ENCODE measurements around the gene SLC25A23. TPM values are rescaled to one million over a fixed set of nuclear protein-coding genes. Genes with fewer than 3 reads are reported as not detected.

Gene SLC25A23
- total RNA-seq, 1 donor from 2014 or later = 116 TPM

GRCh38 chr19:6500837-6501739 is 41.5 kb upstream of the SLC25A23 start:
- no peak for TF ChIP-seq CTCF (IDR thresholded peaks at IDR 0.05; ENCODE audit: borderline replicate concordance)
- H3K9me3 ChIP-seq (replicated peaks) = no peaks in the 10 kb centered on the region
- peak overlapping the region; percentile 68 for H3K4me3 ChIP-seq
- H3K36me3 ChIP-seq = no peaks in the 10 kb centered on the region
- intact Hi-C loops (cut with micrococcal nuclease) = no loop called here
- no peak for DNase-seq
- H3K4me1 ChIP-seq = peaks cover 23% of the 10 kb centered on the region
- H3K27me3 ChIP-seq (ENCODE audit: low read depth) = peaks cover 73% of the 10 kb centered on the region
- no peak overlapping the region for H3K27ac ChIP-seq (replicated peaks)

GRCh38 chr19:6499052-6499790 is 39.6 kb upstream of the SLC25A23 start:
- Histone ChIP-seq H3K27me3 (ENCODE audit: low read depth) (peaks cover 66% of the 10 kb centered on the region), H3K36me3 (no peaks in the 10 kb centered on the region), H3K9me3 (replicated peaks) (no peaks in the 10 kb centered on the region), H3K27ac (replicated peaks) (no peak overlapping the region), H3K4me1 (peaks cover 23% of the 10 kb centered on the region), H3K4me3 (no peak overlapping the region)
- intact Hi-C loops (cut with micrococcal nuclease) = no loop called here
- no peak for TF ChIP-seq CTCF (IDR thresholded peaks at IDR 0.05; ENCODE audit: borderline replicate concordance)
- DNase-seq = no peak

GRCh38 chr19:6498294-6499036 is 38.9 kb upstream of the SLC25A23 start:
- intact Hi-C loops (cut with micrococcal nuclease) = no loop called here
- Histone ChIP-seq H3K4me3 (no peak overlapping the region), H3K27me3 (ENCODE audit: low read depth) (peaks cover 66% of the 10 kb centered on the region), H3K4me1 (peaks cover 19% of the 10 kb centered on the region), H3K9me3 (replicated peaks) (no peaks in the 10 kb centered on the region), H3K27ac (replicated peaks) (no peak overlapping the region), H3K36me3 (no peaks in the 10 kb centered on the region)
- DNase-seq = no peak
- TF ChIP-seq CTCF (IDR thresholded peaks at IDR 0.05; ENCODE audit: borderline replicate concordance) = no peak

GRCh38 chr19:6495947-6496346 is 36.4 kb upstream of the SLC25A23 start:
- H3K36me3 ChIP-seq = no peaks in the 10 kb centered on the region
- no peak for TF ChIP-seq CTCF (IDR thresholded peaks at IDR 0.05; ENCODE audit: borderline replicate concordance)
- H3K4me3 ChIP-seq = no peak overlapping the region
- peaks cover 11% of the 10 kb centered on the region for H3K9me3 ChIP-seq (replicated peaks)
- intact Hi-C loops (cut with micrococcal nuclease) = no loop called here
- peaks cover 59% of the 10 kb centered on the region for H3K27me3 ChIP-seq (ENCODE audit: low read depth)
- no peak overlapping the region for H3K27ac ChIP-seq (replicated peaks)
- no peaks in the 10 kb centered on the region for H3K4me1 ChIP-seq
- DNase-seq = no peak

GRCh38 chr19:6494438-6495036 is 34.9 kb upstream of the SLC25A23 start:
- peaks cover 45% of the 10 kb centered on the region for H3K27me3 ChIP-seq (ENCODE audit: low read depth)
- H3K9me3 ChIP-seq (replicated peaks) = peaks cover 11% of the 10 kb centered on the region
- H3K27ac ChIP-seq (replicated peaks) = no peak overlapping the region
- intact Hi-C loops (cut with micrococcal nuclease) = no loop called here
- no peaks in the 10 kb centered on the region for H3K4me1 ChIP-seq
- no peaks in the 10 kb centered on the region for H3K36me3 ChIP-seq
- no peak overlapping the region for H3K4me3 ChIP-seq
- no peak for TF ChIP-seq CTCF (IDR thresholded peaks at IDR 0.05; ENCODE audit: borderline replicate concordance)
- no peak for DNase-seq

Measured in left ventricle myocardium inferior (tissue), 1 donor.